OCI-LY3 (cell line): ENCODE results near the gene MYLIP.

Source experiments
- H2AFZ ChIP-seq: fragments of 200-600, 300-600 bp; shearing (Covaris generic); 2 replicates; pipeline ENCODE4 v1.6.0; 2014; ENCODE audit warnings: antibody characterized with exemption, low read depth, low read length
- H3K27ac ChIP-seq: fragments of 200-600, 300-600 bp; sonication (generic); 2 replicates; pipeline ENCODE4 v1.5.1; 2014; ENCODE audit warnings: mild to moderate bottlenecking, low read length, moderate library complexity, mixed read lengths
- H3K27me3 ChIP-seq: fragments of 200-600, 300-600 bp; sonication (generic); 2 replicates; pipeline ENCODE4 v1.6.1; 2014; ENCODE audit warnings: low read depth, low read length, mixed read lengths
- H3K36me3 ChIP-seq: fragments of 200-600, 300-600 bp; sonication (generic); replicated peaks from 2 replicates; pipeline ENCODE3; 2014; ENCODE audit warnings: low read depth, low read length, mixed read lengths
- H3K4me1 ChIP-seq: fragments of 300-600, 200-600 bp; sonication (generic); 2 replicates; pipeline ENCODE4 v1.6.1; 2014; ENCODE audit warnings: low read length, mixed read lengths
- H3K4me2 ChIP-seq: fragments of 200-600, 300-600 bp; sonication (generic); 2 replicates; pipeline ENCODE4 v1.6.1; 2014; ENCODE audit warnings: low read length, mixed read lengths
- H3K4me3 ChIP-seq: fragments of 300-600, 200-600 bp; sonication (generic); 2 replicates; pipeline ENCODE4 v1.5.1; 2014; ENCODE audit warnings: antibody characterized with exemption, mild to moderate bottlenecking, low read length, moderate library complexity
- H3K79me2 ChIP-seq: fragments of 300-600, 200-600 bp; shearing (Covaris generic); 2 replicates; pipeline ENCODE4 v1.6.1; 2014; ENCODE audit warnings: mild to moderate bottlenecking, low read length, mixed read lengths
- H3K9ac ChIP-seq: fragments of 300-600, 200-600 bp; shearing (Covaris generic); 2 replicates; pipeline ENCODE4 v1.6.0; 2014; ENCODE audit warnings: mild to moderate bottlenecking, low read length, moderate library complexity
- H3K9me3 ChIP-seq: fragments of 200-600, 300-600 bp; shearing (Covaris generic); 2 replicates; pipeline ENCODE4 v1.6.1; 2014; ENCODE audit warnings: low read length, mixed read lengths; ENCODE audit not compliant: insufficient read depth
- H4K20me1 ChIP-seq: fragments of 200-600, 300-600 bp; sonication (generic); 2 replicates; pipeline ENCODE4 v1.6.1; 2016; ENCODE audit warnings: low read length, mixed read lengths; ENCODE audit not compliant: insufficient read depth
- CTCF ChIP-seq: fragments of 200-600, 300-600 bp; sonication (generic); IDR thresholded peaks from 2 replicates; pipeline ENCODE4 v1.5.1; 2014; ENCODE audit warnings: antibody characterized with exemption, low read length, low read depth
- EZH2phosphoT487 ChIP-seq: fragments of 200-600 bp; shearing (Covaris generic); IDR thresholded peaks from 2 replicates; pipeline ENCODE4 v1.6.1; 2018; ENCODE audit warnings: antibody characterized with exemption, mixed run types, low read depth

Gene MYLIP

GRCh38 chr6:16082361-16082760 lies 46.5 kb upstream of the MYLIP start:
- Histone ChIP-seq H3K9me3 (no peaks in the 10 kb centered on the region), H3K27me3 (no peaks in the 10 kb centered on the region), H4K20me1 (no peaks in the 10 kb centered on the region), H3K27ac (no peak overlapping the region), H2AFZ (no peak overlapping the region), H3K36me3 (no peaks in the 10 kb centered on the region), H3K4me2 (no peak overlapping the region), H3K4me1 (peaks cover 6% of the 10 kb centered on the region), H3K4me3 (no peak overlapping the region), H3K9ac (no peak overlapping the region), H3K79me2 (no peaks in the 10 kb centered on the region)
- TF ChIP-seq CTCF (no peak), EZH2phosphoT487 (no peak)

- no peak overlapping the region for H3K4me3 ChIP-seq
- no peak overlapping the region for H2AFZ ChIP-seq
Measured at GRCh38 chr6:16086965-16087364, 41.9 kb upstream of the MYLIP start.

GRCh38 chr6:16087386-16087785 lies 41.5 kb upstream of the MYLIP start:
- Histone ChIP-seq H3K4me2 (no peak overlapping the region), H3K4me3 (no peak overlapping the region), H4K20me1 (no peaks in the 10 kb centered on the region), H3K4me1 (no peaks in the 10 kb centered on the region), H3K9ac (no peak overlapping the region), H3K9me3 (no peaks in the 10 kb centered on the region), H2AFZ (no peak overlapping the region), H3K27me3 (no peaks in the 10 kb centered on the region), H3K79me2 (no peaks in the 10 kb centered on the region), H3K27ac (no peak overlapping the region), H3K36me3 (no peaks in the 10 kb centered on the region)
- TF ChIP-seq CTCF (no peak), EZH2phosphoT487 (no peak)

More at GRCh38 chr6:16086965-16087364, 41.9 kb upstream of the MYLIP start:
- Histone ChIP-seq H4K20me1 (no peaks in the 10 kb centered on the region), H3K4me1 (no peaks in the 10 kb centered on the region), H3K4me2 (no peak overlapping the region), H3K27me3 (no peaks in the 10 kb centered on the region), H3K27ac (no peak overlapping the region), H3K79me2 (no peaks in the 10 kb centered on the region), H3K36me3 (no peaks in the 10 kb centered on the region), H3K9me3 (no peaks in the 10 kb centered on the region), H3K9ac (no peak overlapping the region)
- TF ChIP-seq EZH2phosphoT487 (no peak), CTCF (no peak)

GRCh38 chr6:16088409-16088808 lies 40.5 kb upstream of the MYLIP start:
- no peaks in the 10 kb centered on the region for H3K4me1 ChIP-seq
- H3K4me3 ChIP-seq = no peak overlapping the region
- H2AFZ ChIP-seq = no peak overlapping the region
- H3K9me3 ChIP-seq = no peaks in the 10 kb centered on the region
- no peaks in the 10 kb centered on the region for H3K27me3 ChIP-seq
- H3K27ac ChIP-seq = no peak overlapping the region
- H3K36me3 ChIP-seq = no peaks in the 10 kb centered on the region
- H3K79me2 ChIP-seq = no peaks in the 10 kb centered on the region
- no peak overlapping the region for H3K9ac ChIP-seq
- TF ChIP-seq EZH2phosphoT487 = no peak
- no peak for TF ChIP-seq CTCF
- H3K4me2 ChIP-seq = no peak overlapping the region
- no peaks in the 10 kb centered on the region for H4K20me1 ChIP-seq
